Subcutaneous adipose tissue (tissue), 4 donors: ENCODE data around the gene RRM1. TPM values are rescaled to one million over a fixed set of nuclear protein-coding genes. Genes with fewer than 3 reads are reported as not detected.

Experiments
- CTCF ChIP-seq: fragments of 450-650 bp; IDR thresholded peaks from one replicate; pipeline ENCODE4 v1.5.1; 2016; ENCODE audit warnings: low read depth, mild to moderate bottlenecking, control low read depth, antibody characterized with exemption, moderate library complexity
- total RNA-seq, 4 donors: library from RNA; depleted of rRNA; stranded (reverse); fragments of >200 nt; gene quantifications; one replicate each; pipeline ENCODE4 v1.1.0, GENCODE V29; 2016

Gene RRM1
- total RNA-seq, 4 donors from 2014 or later: 26.0 to 52.4 (median 40.5) TPM

- no peak for TF ChIP-seq CTCF
Measured at GRCh38 chr11:4167758-4168157, 73.2 kb downstream of the RRM1 start.

GRCh38 chr11:4178813-4179662 is 84.4 kb downstream of the RRM1 start:
- TF ChIP-seq CTCF: no peak

- TF ChIP-seq CTCF: no peak
Measured at GRCh38 chr11:4180441-4181183, 86.0 kb downstream of the RRM1 start.

- no peak for TF ChIP-seq CTCF
Measured at GRCh38 chr11:4181782-4182721, 87.5 kb downstream of the RRM1 start.

- TF ChIP-seq CTCF: no peak
Measured at GRCh38 chr11:4183410-4184057, 88.9 kb downstream of the RRM1 start.

- no peak for TF ChIP-seq CTCF
Measured at GRCh38 chr11:4184163-4184916, 89.7 kb downstream of the RRM1 start.
